ENCODE measurements around the gene SLC35G2.
"Not testable (repeated sequence)": the region's sequence is repeated elsewhere in the genome, so short reads cannot be mapped to it uniquely, and the experiment has no call there.

DNA sequence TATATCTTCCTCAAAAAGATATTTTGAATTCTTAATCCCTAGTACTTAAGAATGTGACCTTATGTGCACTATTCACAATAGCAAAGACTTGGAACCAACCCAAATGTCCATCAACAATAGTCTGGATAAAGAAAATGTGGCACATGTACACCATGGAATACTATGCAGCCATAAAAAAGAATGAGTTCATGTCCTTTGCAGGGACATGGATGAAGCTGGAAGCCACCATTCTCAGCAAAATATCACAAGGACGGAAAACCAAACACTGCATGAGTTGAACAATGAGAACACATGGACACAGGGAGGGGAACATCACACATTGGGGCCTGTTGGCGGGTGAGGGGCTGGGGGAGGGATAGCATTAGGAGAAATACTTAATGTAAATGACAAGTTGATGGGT lies 60.6 kb downstream of the SLC35G2 start:
- not testable (repeated sequence) for TF ChIP-seq POLR2A (IDR thresholded peaks at IDR 0.05; ENCODE audit: low read depth, low read length); POLR2AphosphoS5 (IDR thresholded peaks at IDR 0.05; ENCODE audit: low read depth, low read length); TAF1 (IDR thresholded peaks at IDR 0.05; ENCODE audit: borderline replicate concordance, low read depth, low read length)

Data from GM12892 (cell line).